Thoracic aorta (tissue), 2 donors: Measurements from ENCODE around the gene TXNIP. TPM values are rescaled to one million over a fixed set of nuclear protein-coding genes. Genes with fewer than 3 reads are reported as not detected.

Source experiments
- ATAC-seq: fragments of 150-250 bp; one replicate; pipeline ENCODE4 v1.8.0; 2017; ENCODE audit warnings: low read depth; ENCODE audit not compliant: insufficient number of reproducible peaks, low FRiP score
- DNase-seq: peaks from one replicate; pipeline ENCODE4 v3.0.0-alpha.2; 2020; ENCODE audit warnings: low spot score
- H3K27ac ChIP-seq, 2 donors: fragments of 200-600 bp; sonication (generic); 1 replicate in 1 of 2; 2 replicates in 1 of 2; pipeline ENCODE4 v1.5.1; 2016; ENCODE audit warnings: mild to moderate bottlenecking in 2 of 2, moderate library complexity in 2 of 2
- H3K27me3 ChIP-seq: fragments of 200-600 bp; sonication (generic); replicated peaks from 2 replicates; pipeline ENCODE4 v1.6.0; 2016; ENCODE audit warnings: mild to moderate bottlenecking; ENCODE audit not compliant: insufficient read depth
- H3K36me3 ChIP-seq: fragments of 200-600 bp; sonication (generic); one replicate; pipeline ENCODE4 v1.5.1; 2016
- H3K4me1 ChIP-seq, 2 donors: fragments of 200-600 bp; sonication (generic); 1 replicate in 1 of 2; 2 replicates in 1 of 2; pipeline versions ENCODE4 v1.5.1 to v1.6.0; 2016; ENCODE audit warnings: low read depth in 2 of 2, mild to moderate bottlenecking in 1 of 2; ENCODE audit not compliant: control insufficient read depth in 1 of 2
- H3K4me3 ChIP-seq: fragments of 200-600 bp; sonication (generic); 2 replicates; pipeline ENCODE4 v1.5.1; 2016; ENCODE audit warnings: mild to moderate bottlenecking
- H3K9me3 ChIP-seq: fragments of 200-600 bp; sonication (generic); 2 replicates; pipeline ENCODE4 v1.5.1; 2016
- total RNA-seq, 2 donors: library from RNA; depleted of rRNA; stranded (reverse); fragments of >200 nt; gene quantifications; one replicate each; pipeline versions ENCODE4 v1.1.0 to v1.2.3, GENCODE V29; 2016
- TF ChIP-seq, protein P1 (sequence below): fragments of 200-600 bp; sonication (generic); IDR thresholded peaks from one replicate; pipeline ENCODE4 v1.5.1; 2019; ENCODE audit warnings: antibody characterized with exemption

The TXNIP gene
- total RNA-seq, 2 donors from 2014 or later: 423 to 622 TPM

GRCh38 chr1:145995964-145996432, 381 bp downstream of the TXNIP start:
- H3K4me3 ChIP-seq: peak overlapping the region; percentile 94
- DNase-seq (no peak), ATAC-seq (no peak)
- peaks cover 19% of the 10 kb centered on the region for H3K36me3 ChIP-seq
- TF ChIP-seq, protein P1, sequence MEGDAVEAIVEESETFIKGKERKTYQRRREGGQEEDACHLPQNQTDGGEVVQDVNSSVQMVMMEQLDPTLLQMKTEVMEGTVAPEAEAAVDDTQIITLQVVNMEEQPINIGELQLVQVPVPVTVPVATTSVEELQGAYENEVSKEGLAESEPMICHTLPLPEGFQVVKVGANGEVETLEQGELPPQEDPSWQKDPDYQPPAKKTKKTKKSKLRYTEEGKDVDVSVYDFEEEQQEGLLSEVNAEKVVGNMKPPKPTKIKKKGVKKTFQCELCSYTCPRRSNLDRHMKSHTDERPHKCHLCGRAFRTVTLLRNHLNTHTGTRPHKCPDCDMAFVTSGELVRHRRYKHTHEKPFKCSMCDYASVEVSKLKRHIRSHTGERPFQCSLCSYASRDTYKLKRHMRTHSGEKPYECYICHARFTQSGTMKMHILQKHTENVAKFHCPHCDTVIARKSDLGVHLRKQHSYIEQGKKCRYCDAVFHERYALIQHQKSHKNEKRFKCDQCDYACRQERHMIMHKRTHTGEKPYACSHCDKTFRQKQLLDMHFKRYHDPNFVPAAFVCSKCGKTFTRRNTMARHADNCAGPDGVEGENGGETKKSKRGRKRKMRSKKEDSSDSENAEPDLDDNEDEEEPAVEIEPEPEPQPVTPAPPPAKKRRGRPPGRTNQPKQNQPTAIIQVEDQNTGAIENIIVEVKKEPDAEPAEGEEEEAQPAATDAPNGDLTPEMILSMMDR: no peak
- H3K4me1 ChIP-seq: peaks cover 40 to 65% of the 10 kb centered on the region in 2 donors
- H3K27me3 ChIP-seq: no peaks in the 10 kb centered on the region
- peak overlapping the region; percentile 84 to 89 for H3K27ac ChIP-seq
- no peaks in the 10 kb centered on the region for H3K9me3 ChIP-seq

GRCh38 chr1:145995148-145995881, 1.1 kb downstream of the TXNIP start:
- ATAC-seq (no peak), DNase-seq (no peak)
- H3K4me3 ChIP-seq: peak overlapping the region; percentile 94
- H3K4me1 ChIP-seq: peaks cover 40 to 65% of the 10 kb centered on the region in 2 donors
- peaks cover 19% of the 10 kb centered on the region for H3K36me3 ChIP-seq
- H3K27ac ChIP-seq: peak overlapping the region; percentile 84 to 89
- H3K27me3 ChIP-seq: no peaks in the 10 kb centered on the region
- TF ChIP-seq, protein P1: no peak
- H3K9me3 ChIP-seq: no peaks in the 10 kb centered on the region

DNA sequence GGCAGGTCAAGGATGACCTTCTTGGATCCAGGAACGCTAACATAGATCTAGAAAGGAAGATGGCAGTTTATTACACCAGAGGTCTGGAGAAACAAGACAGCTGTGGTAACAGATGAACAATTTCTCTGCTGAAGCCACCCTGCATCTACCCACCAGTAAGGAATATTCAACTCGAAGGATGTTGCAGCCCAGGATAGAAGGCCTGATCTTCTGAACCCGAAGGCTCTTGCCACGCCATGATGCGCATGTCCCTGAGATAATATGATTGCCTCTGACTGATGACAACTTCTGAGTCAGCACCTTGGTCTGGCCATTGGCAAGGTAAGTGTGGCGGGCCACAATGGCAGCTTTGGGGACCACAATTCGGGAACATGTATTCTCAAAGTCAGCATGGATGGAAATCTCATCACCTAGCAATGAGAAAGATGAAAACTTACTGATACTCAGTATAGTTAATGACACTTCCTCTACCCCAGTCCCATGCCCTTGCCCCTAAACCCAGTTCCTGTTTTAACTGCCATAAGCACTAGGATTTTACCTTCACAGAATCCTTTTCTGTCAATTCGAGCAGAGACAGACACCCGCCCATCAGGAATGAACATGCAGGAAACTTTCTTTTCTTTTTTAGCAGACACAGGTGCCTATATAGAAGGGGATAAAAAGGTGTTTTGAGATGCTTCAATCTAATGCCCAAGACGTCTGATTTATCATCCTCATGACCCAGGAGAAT, 1.8 kb downstream of the TXNIP start:
- DNase-seq (no peak), ATAC-seq (no peak)
- Histone ChIP-seq H3K9me3 (no peaks in the 10 kb centered on the region), H3K4me3 (peak overlapping the region; percentile 94), H3K4me1 (peaks cover 34 to 57% of the 10 kb centered on the region in 2 donors), H3K27ac (peak overlapping the region; percentile 84 to 89), H3K27me3 (no peaks in the 10 kb centered on the region), H3K36me3 (peaks cover 19% of the 10 kb centered on the region)
- TF ChIP-seq, protein P1: no peak

DNA sequence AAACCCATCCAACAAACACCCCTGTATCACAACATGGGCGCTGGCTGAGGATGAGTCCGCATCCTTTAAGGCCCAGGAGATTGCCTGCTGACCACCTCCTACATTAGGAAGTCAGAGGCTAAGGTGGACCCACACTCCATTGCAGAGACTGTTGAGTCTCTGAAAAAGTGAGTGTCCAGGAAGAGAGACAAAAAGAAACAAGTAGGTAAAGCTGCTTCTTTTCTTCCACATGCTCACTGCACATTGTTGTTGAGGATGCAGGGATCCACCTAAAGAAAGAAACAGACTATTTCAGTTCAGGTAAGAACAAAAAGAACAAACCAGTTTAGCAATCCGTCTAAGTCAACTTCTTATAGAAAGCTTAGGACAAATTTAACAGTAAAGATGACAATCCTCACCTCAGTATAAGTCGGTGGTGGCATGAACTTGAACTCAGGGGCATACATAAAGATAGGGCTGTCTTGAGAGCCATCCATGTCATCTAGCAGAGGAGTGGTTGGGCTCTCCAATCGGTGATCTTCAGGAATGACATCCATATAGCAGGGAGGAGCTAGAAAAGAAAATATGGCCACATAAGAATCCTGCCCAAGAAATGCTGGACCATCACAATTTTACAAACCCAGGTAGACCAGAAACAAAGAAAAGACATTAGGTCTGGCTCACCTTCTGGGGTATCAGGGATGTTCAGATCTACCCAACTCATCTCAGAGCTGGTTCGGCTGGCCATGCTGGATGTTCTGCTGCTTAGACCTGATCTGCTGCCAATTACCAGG, 2.6 kb downstream of the TXNIP start:
- H3K9me3 ChIP-seq: no peaks in the 10 kb centered on the region
- peak overlapping the region; percentile 94 for H3K4me3 ChIP-seq
- peaks cover 27 to 50% of the 10 kb centered on the region in 2 donors for H3K4me1 ChIP-seq
- DNase-seq (no peak), ATAC-seq (no peak)
- H3K27me3 ChIP-seq: no peaks in the 10 kb centered on the region
- TF ChIP-seq, protein P1: no peak
- peaks cover 19% of the 10 kb centered on the region for H3K36me3 ChIP-seq
- peak overlapping the region; percentile 84 to 89 for H3K27ac ChIP-seq
